ENCODE measurements around the gene PCNX2. TPM values are rescaled to one million over a fixed set of nuclear protein-coding genes. Genes with fewer than 3 reads are reported as not detected.

Gene PCNX2
- total RNA-seq, 2 experiments from 2014 or later: 46.4 to 49.4 TPM

GRCh38 chr1:232936941-232937340 lies 358.6 kb downstream of the PCNX2 start:
- no peaks in the 10 kb centered on the region for H3K27me3 ChIP-seq (ENCODE audit: control insufficient read depth in 1 of 2, insufficient read depth in 2 of 2, low read length in 2 of 2)
- ChIA-PET CTCF (interaction anchor here (0.6 kb wide), 1 partner anchor 1385 kb away, joined by 3 read pairs; no protein-coding TSS in a partner anchor), POLR2A (no interaction called here)
- DNase-seq: no peak
- Mint-ChIP-seq H3K36me3 (ENCODE audit: low read depth) (no peaks in the 10 kb centered on the region), H3K4me1 (ENCODE audit: low read depth) (peaks cover 3% of the 10 kb centered on the region), H3K4me3 (no peak overlapping the region), H3K27me3 (no peaks in the 10 kb centered on the region), H3K9me3 (no peaks in the 10 kb centered on the region), H3K27ac (no peak overlapping the region)
- no peak overlapping the region for H3K4me3 ChIP-seq (ENCODE audit: low read length)
- no peak overlapping the region for H3K27ac ChIP-seq (ENCODE audit: low read depth in 1 of 2, low read length in 2 of 2)
- TF ChIP-seq CTCF (IDR thresholded peaks at IDR 0.05): no peak
- no peaks in the 10 kb centered on the region for H3K36me3 ChIP-seq (ENCODE audit: insufficient read depth, low read length)
- ATAC-seq (ENCODE audit: poor library complexity): no peak
- no peaks in the 10 kb centered on the region for H3K9me3 ChIP-seq (ENCODE audit: control insufficient read depth in 1 of 2, insufficient read depth in 1 of 2, low read length in 2 of 2)
- intact Hi-C loops (cut with DNase I, micrococcal nuclease): no loop called here
- no peaks in the 10 kb centered on the region for H3K4me1 ChIP-seq (ENCODE audit: insufficient read depth, low read length)

Other genes with a start within 250 kb of the PCNX2 start
- gene MAP3K21, start 32.0 kb upstream of the PCNX2 start, total RNA-seq: under 1 TPM; 0.95 to 0.99 TPM